SK-N-SH (cell line): ENCODE results near the gene ARHGEF28.

ENCODE experiments used
- CTCF ChIP-seq: fragments of 200-600 bp; sonication (generic); IDR thresholded peaks from 2 replicates; pipeline ENCODE4 v1.6.1; 2017; ENCODE audit warnings: antibody characterized with exemption, mild to moderate bottlenecking, moderate library complexity
- ELF1 ChIP-seq: IDR thresholded peaks from 2 replicates; pipeline ENCODE4 v1.4.0; 2012
- EP300 ChIP-seq, 2 experiments: IDR thresholded peaks; 2 replicates each; pipeline versions ENCODE4 v1.4.0 to v1.6.1; 2012; ENCODE audit warnings: borderline replicate concordance in 1 of 2, low read depth in 1 of 2, low read length in 1 of 2
- EZH2phosphoT487 ChIP-seq: fragments of 200-600 bp; sonication (generic); IDR thresholded peaks from 2 replicates; pipeline ENCODE4 v1.6.1; 2017; ENCODE audit warnings: low read depth, mixed run types, mild to moderate bottlenecking, antibody characterized with exemption, moderate library complexity, borderline replicate concordance
- FOSL2 ChIP-seq: IDR thresholded peaks from 2 replicates; pipeline ENCODE4 v1.4.0; 2012; ENCODE audit warnings: low read depth, mild to moderate bottlenecking, moderate library complexity, borderline replicate concordance
- RAD21 ChIP-seq: IDR thresholded peaks from 2 replicates; pipeline ENCODE4 v1.6.1; 2012; ENCODE audit warnings: mild to moderate bottlenecking, low read length
- SIN3A ChIP-seq: IDR thresholded peaks from 2 replicates; pipeline ENCODE4 v1.6.1; 2012; ENCODE audit warnings: low read depth, mild to moderate bottlenecking, low read length, moderate library complexity, borderline replicate concordance
- USF1 ChIP-seq: IDR thresholded peaks from 2 replicates; pipeline ENCODE4 v1.4.0; 2012; ENCODE audit warnings: low read depth, borderline replicate concordance
- YY1 ChIP-seq: IDR thresholded peaks from 2 replicates; pipeline ENCODE4 v1.4.0; 2012; ENCODE audit warnings: low read depth, mild to moderate bottlenecking

GRCh38 chr5:73764996-73765395, 139.0 kb downstream of the ARHGEF28 start:
- TF ChIP-seq CTCF, result no peak
- TF ChIP-seq RAD21, result no peak
- TF ChIP-seq EZH2phosphoT487, result no peak
- no peak for TF ChIP-seq SIN3A
- no peak for TF ChIP-seq USF1
- TF ChIP-seq ELF1, result no peak
- no peak for TF ChIP-seq YY1
- no peak for TF ChIP-seq EP300 (IDR thresholded peaks at IDR 0.05; ENCODE audit: borderline replicate concordance in 1 of 2, low read depth in 1 of 2, low read length in 1 of 2)
- no peak for TF ChIP-seq FOSL2
